A549 (cell line): ENCODE data around the gene PLA2G4B. TPM values are rescaled to one million over a fixed set of nuclear protein-coding genes. Genes with fewer than 3 reads are reported as not detected.

Experiments used
- ATAC-seq, 2 experiments: fragments of 200-7000 bp in 1 of 2; fragments of >200 bp in 1 of 2; cut with Nextera tagmentation in 1 of 2; cut with Tn5 transposase in 1 of 2; 3 replicates each; pipeline versions ENCODE4 v1.8.0 to v1.9.1; 2018 to 2020; ENCODE audit warnings: mild to moderate bottlenecking in 1 of 2, moderate library complexity in 1 of 2
- CTCF ChIA-PET: fragments of 300-600 bp; sonication (Branson Sonifier 250); formaldehyde crosslinking; extraction: SDS; loops from one replicate; lab custom pipeline; 2021; ENCODE audit warnings: antibody characterized with exemption, inconsistent platforms; lab: Yijun Ruan, JAX
- POLR2A ChIA-PET: fragments of 350-600 bp; formaldehyde crosslinking; extraction: SDS; loops from one replicate; lab custom pipeline; 2021; ENCODE audit warnings: antibody characterized with exemption, inconsistent platforms; lab: Yijun Ruan, JAX
- DNase-seq, 2 experiments: peaks; one replicate each; pipeline versions ENCODE4 v3.0.0 to v3.0.0-alpha.2; 2011 to 2016; ENCODE audit warnings: low read depth in 1 of 2, low spot score in 1 of 2
- FAIRE-seq: peaks from 2 replicates; lab custom pipeline; 2011; peaks lifted over from hg19 to GRCh38; lab: Jason Lieb, UNC
- H3K27ac ChIP-seq, 2 experiments: fragments of >200 bp; sonication (Bioruptor Twin); formaldehyde crosslinking; 3 replicates each; pipeline ENCODE4 v1.5.1; 2016 to 2017
- H3K4me1 ChIP-seq: fragments of >200 bp; sonication (Bioruptor Twin); formaldehyde crosslinking; 3 replicates; pipeline ENCODE4 v1.6.1; 2016
- H3K4me2 ChIP-seq: fragments of >200 bp; sonication (Bioruptor Twin); formaldehyde crosslinking; 3 replicates; pipeline ENCODE4 v1.6.1; 2016
- H3K4me3 ChIP-seq: fragments of >200 bp; sonication (Bioruptor Twin); formaldehyde crosslinking; 3 replicates; pipeline ENCODE4 v1.5.1; 2016
- H3K9me3 ChIP-seq: fragments of >200 bp; sonication (Bioruptor Twin); formaldehyde crosslinking; 3 replicates; pipeline ENCODE4 v1.6.1; 2016
- CBX2 ChIP-seq: fragments of 200-600 bp; sonication (generic); IDR thresholded peaks from 2 replicates; pipeline ENCODE4 v1.6.1; 2016; ENCODE audit warnings: low read depth, mild to moderate bottlenecking, borderline replicate concordance
- CBX8 ChIP-seq: fragments of 200-600 bp; sonication (generic); IDR thresholded peaks from 2 replicates; pipeline ENCODE4 v1.6.1; 2016
- CEBPB ChIP-seq, 2 experiments: fragments of >200 bp in 1 of 2; sonication (Bioruptor Twin) in 1 of 2; formaldehyde crosslinking in 1 of 2; IDR thresholded peaks; 2 replicates each; pipeline ENCODE4 v1.6.1; 2012 to 2016
- CHD4 ChIP-seq: fragments of 200-600 bp; sonication (generic); IDR thresholded peaks from 2 replicates; pipeline ENCODE4 v1.6.1; 2016; ENCODE audit warnings: antibody characterized with exemption, mild to moderate bottlenecking, borderline replicate concordance
- EHMT2 ChIP-seq: fragments of 200-600 bp; sonication (generic); IDR thresholded peaks from 2 replicates; pipeline ENCODE4 v1.6.1; 2016; ENCODE audit warnings: antibody characterized with exemption, low read depth, mild to moderate bottlenecking, moderate library complexity
- FOSL2 ChIP-seq, 2 experiments: fragments of 450-650 bp in 1 of 2; fragments of >200 bp in 1 of 2; sonication (Bioruptor Twin) in 1 of 2; formaldehyde crosslinking; IDR thresholded peaks; 2 replicates each; pipeline versions ENCODE4 v1.5.0 to v1.6.1; 2016 to 2020; ENCODE audit warnings: mild to moderate bottlenecking in 1 of 2, moderate library complexity in 1 of 2
- GATA3 ChIP-seq: IDR thresholded peaks from 2 replicates; pipeline ENCODE4 v1.6.1; 2012; ENCODE audit warnings: borderline replicate concordance
- HDAC2 ChIP-seq: fragments of 200-600 bp; sonication (generic); IDR thresholded peaks from 2 replicates; pipeline ENCODE4 v1.6.1; 2016
- HOXB13 ChIP-seq: fragments of 250-450 bp; sonication (Bioruptor Pico); IDR thresholded peaks from 2 replicates; pipeline ENCODE4 v1.5.0; 2020; ENCODE audit warnings: low read depth, mild to moderate bottlenecking, moderate library complexity
- HOXB5 ChIP-seq: fragments of 250-450 bp; sonication (Bioruptor Pico); IDR thresholded peaks from 2 replicates; pipeline ENCODE4 v1.5.0; 2020; ENCODE audit warnings: mild to moderate bottlenecking, moderate library complexity
- KDM5A ChIP-seq: fragments of 200-600 bp; sonication (generic); IDR thresholded peaks from 2 replicates; pipeline ENCODE4 v1.6.1; 2016; ENCODE audit warnings: antibody characterized with exemption, mild to moderate bottlenecking
- POLR2AphosphoS2 ChIP-seq: conservative IDR thresholded peaks from 2 replicates; pipeline ENCODE4 v1.6.1; 2012; ENCODE audit warnings: low read length, improper control_type of control experiment, inconsistent platforms
- RAD21 ChIP-seq, 2 experiments: fragments of >200 bp in 1 of 2; sonication (Bioruptor Twin) in 1 of 2; formaldehyde crosslinking in 1 of 2; IDR thresholded peaks in 1 of 2; conservative IDR thresholded peaks in 1 of 2; 2 replicates in 1 of 2; 3 replicates in 1 of 2; pipeline ENCODE4 v1.6.1; 2012 to 2018; ENCODE audit warnings: inconsistent platforms in 1 of 2
- RNF2 ChIP-seq: fragments of 200-600 bp; sonication (generic); IDR thresholded peaks from 2 replicates; pipeline ENCODE4 v1.6.1; 2016; ENCODE audit warnings: low read depth, mild to moderate bottlenecking, antibody characterized with exemption, moderate library complexity, borderline replicate concordance
- SREBF2 ChIP-seq: fragments of 450-650 bp; IDR thresholded peaks from 2 replicates; pipeline ENCODE4 v1.6.1; 2014; ENCODE audit warnings: mild to moderate bottlenecking, moderate library complexity
- TFCP2L1 ChIP-seq: fragments of 250-450 bp; sonication (Bioruptor Pico); IDR thresholded peaks from 2 replicates; pipeline ENCODE4 v1.5.0; 2021; ENCODE audit warnings: mild to moderate bottlenecking
- ZC3H11A ChIP-seq: fragments of 450-650 bp; IDR thresholded peaks from 2 replicates; pipeline ENCODE4 v1.6.1; 2014; ENCODE audit warnings: antibody characterized with exemption, mild to moderate bottlenecking
- ZSCAN20 ChIP-seq: fragments of 250-450 bp; sonication (Bioruptor Pico); IDR thresholded peaks from 2 replicates; pipeline ENCODE4 v1.8.0; 2022; ENCODE audit warnings: mild to moderate bottlenecking, moderate library complexity
- WGBS: methylation state at CpG from one replicate; pipeline ENCODE4 v1.1.6; 2017; ENCODE audit errors: missing lambda C conversion rate; 5-methylcytosine and 5-hydroxymethylcytosine counted together
- polyA plus RNA-seq, 4 experiments: library from polyadenylated mRNA; depleted of rRNA in 3 of 4; stranded (reverse); fragments of >200 nt; fragmentation: RNase III in 1 of 4; extraction: RNeasy Plus Mini Kit Qiagen cat#74134 plus additional on column Dnase treatment in 1 of 4; gene quantifications; 2 replicates in 3 of 4; 3 replicates in 1 of 4; pipeline ENCODE4 v1.2.3, GENCODE V29; 2011 to 2017
- TF ChIP-seq, protein P1 (sequence below): IDR thresholded peaks from 2 replicates; pipeline ENCODE4 v1.6.1; 2012
- TF ChIP-seq, protein P2 (sequence below): IDR thresholded peaks from 2 replicates; pipeline ENCODE4 v1.6.1; 2012; ENCODE audit warnings: low read depth, borderline replicate concordance
- TF ChIP-seq, protein P3 (sequence below): fragments of 250-450 bp; sonication (Bioruptor Pico); IDR thresholded peaks from 2 replicates; pipeline ENCODE4 v1.5.0; 2021; ENCODE audit warnings: mild to moderate bottlenecking, moderate library complexity, borderline replicate concordance

The PLA2G4B gene
- polyA plus RNA-seq, 2 of the 4 experiments (the other 2 are of a cell fraction), result 2.2 to 2.6 TPM

DNA sequence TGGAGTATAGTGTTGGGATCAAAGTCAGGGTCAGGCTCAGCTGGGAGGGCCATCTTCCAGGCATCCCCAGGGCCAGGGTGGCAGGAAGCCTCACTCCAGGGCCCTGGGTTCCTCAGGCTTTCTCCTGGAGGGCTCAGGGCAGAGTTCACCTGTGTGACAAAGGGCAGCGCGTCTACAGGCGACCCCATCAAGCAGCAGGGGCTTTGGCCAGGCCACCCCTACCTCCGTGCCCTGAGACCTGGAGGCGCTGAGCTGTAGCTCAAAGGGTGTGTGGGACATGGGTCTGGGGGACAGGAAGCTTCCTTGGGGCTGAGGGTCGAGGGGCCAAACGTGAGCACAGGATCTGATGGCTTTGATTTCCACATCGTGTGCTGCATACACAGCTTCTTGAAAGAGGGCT, 42.4 kb downstream of the PLA2G4B start:
- Histone ChIP-seq H3K4me3 (no peak overlapping the region), H3K4me1 (no peaks in the 10 kb centered on the region), H3K4me2 (no peak overlapping the region), H3K9me3 (no peaks in the 10 kb centered on the region)
- WGBS, result 68% methylated on average over 7 of the region's 8 CpGs
- CTCF ChIA-PET, result interaction anchor here (1.4 kb wide), 1 partner anchor 70 kb away, joined by 4 read pairs; no protein-coding TSS in a partner anchor
- FAIRE-seq (no peak), DNase-seq (no peak)
- no peak for TF ChIP-seq CBX2
- TF ChIP-seq, protein P1, sequence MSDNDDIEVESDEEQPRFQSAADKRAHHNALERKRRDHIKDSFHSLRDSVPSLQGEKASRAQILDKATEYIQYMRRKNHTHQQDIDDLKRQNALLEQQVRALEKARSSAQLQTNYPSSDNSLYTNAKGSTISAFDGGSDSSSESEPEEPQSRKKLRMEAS, result no peak
- TF ChIP-seq, all 56 proteins: peak for 0
- no peak for ATAC-seq
- H3K27ac ChIP-seq, result no peak overlapping the region
- POLR2A ChIA-PET, result no interaction called here

DNA sequence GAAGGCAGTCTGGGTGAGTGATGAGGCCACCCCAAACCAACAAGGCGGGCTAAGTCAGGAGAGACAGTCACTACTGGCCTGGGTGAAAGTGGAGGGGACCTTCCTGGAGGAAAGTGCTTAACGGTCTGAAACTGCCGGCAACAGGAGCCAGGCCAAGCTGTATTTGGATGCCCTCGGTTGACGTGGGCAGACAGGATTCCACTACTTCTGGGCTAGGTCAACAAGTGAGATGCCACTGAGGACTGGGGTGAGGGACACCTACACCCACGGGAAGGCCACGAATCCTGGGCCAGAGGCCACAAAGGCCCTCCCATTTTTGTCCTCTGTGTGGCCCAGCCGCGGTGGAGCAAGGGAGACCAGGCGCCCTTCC, 42.9 kb downstream of the PLA2G4B start:
- FAIRE-seq (no peak), ATAC-seq (no peak), DNase-seq (no peak)
- H3K4me2 ChIP-seq, result no peak overlapping the region
- H3K27ac ChIP-seq, result no peak overlapping the region
- H3K9me3 ChIP-seq, result no peaks in the 10 kb centered on the region
- 79% methylated on average over 8 of the region's 10 CpGs for WGBS
- TF ChIP-seq ZC3H11A (no peak), RNF2 (no peak), FOSL2 (IDR thresholded peaks at IDR 0.05) (no peak), FOSL2 (CRISPR knock-in tag; IDR thresholded peaks at IDR 0.05) (no peak), GATA3 (no peak), EHMT2 (no peak), CBX2 (no peak), CEBPB (IDR thresholded peaks at IDR 0.05) (no peak), HOXB13 (CRISPR knock-in tag) (no peak)
- TF ChIP-seq, protein P2, sequence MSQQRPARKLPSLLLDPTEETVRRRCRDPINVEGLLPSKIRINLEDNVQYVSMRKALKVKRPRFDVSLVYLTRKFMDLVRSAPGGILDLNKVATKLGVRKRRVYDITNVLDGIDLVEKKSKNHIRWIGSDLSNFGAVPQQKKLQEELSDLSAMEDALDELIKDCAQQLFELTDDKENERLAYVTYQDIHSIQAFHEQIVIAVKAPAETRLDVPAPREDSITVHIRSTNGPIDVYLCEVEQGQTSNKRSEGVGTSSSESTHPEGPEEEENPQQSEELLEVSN, result no peak
- H3K4me1 ChIP-seq, result no peaks in the 10 kb centered on the region
- no peak overlapping the region for H3K4me3 ChIP-seq
- CTCF ChIA-PET, result interaction anchor here (0.6 to 1.4 kb wide), 2 partner anchors 70 to 421 kb away, joined by 3 to 4 read pairs; no protein-coding TSS in a partner anchor
- POLR2A ChIA-PET, result no interaction called here

DNA sequence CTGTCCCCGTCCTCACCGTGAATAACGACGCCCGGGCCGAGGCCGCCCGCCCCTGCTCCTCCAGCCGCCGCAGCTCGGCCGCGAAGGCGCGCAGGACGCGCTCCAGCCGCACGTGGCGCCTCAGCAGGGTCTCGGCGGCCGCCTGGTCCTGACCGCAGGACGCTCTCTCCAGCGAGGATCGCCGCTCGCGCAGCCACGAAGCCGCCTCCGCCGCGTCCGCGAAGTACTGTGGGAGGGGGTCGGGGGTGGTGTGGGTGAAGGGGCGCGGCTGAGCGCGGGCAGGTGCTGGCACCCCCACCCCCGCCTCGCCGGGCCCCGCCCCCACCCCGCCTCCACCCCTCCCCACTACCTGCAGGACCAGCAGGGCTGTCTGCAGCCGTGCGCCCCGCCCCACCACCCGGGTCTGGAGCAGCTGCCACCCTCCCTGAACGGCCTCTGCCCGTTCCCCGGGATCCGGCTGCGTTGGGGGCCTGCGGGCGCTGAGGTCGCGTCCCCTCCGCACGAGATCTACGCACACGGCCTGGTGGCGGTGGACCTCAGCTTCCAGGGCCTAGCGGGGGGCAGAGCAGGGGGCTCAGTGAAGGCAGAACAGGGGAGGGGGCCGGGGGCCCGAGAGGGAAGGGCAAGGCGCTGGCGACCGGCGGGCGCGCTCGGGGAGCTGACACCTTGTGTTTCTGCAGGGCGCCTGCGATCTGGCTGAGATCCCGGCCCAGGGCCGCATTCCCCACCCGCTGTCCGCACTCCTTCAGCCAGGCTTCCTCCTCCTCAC, 43.5 kb downstream of the PLA2G4B start:
- CTCF ChIA-PET, result interaction anchor here (0.6 to 1.6 kb wide), 3 partner anchors 23 to 422 kb away, joined by 3 to 5 read pairs (median 4); no protein-coding TSS in a partner anchor
- no peak overlapping the region for H3K27ac ChIP-seq
- no peaks in the 10 kb centered on the region for H3K9me3 ChIP-seq
- H3K4me3 ChIP-seq, result no peak overlapping the region
- ATAC-seq (no peak), DNase-seq (no peak)
- H3K4me1 ChIP-seq, result no peaks in the 10 kb centered on the region
- WGBS, result 87% methylated on average over 12 of the region's 81 CpGs
- POLR2A ChIA-PET, result no interaction called here
- no peak overlapping the region for H3K4me2 ChIP-seq
- TF ChIP-seq FOSL2 (IDR thresholded peaks at IDR 0.05) (no peak), FOSL2 (CRISPR knock-in tag; IDR thresholded peaks at IDR 0.05) (no peak), SREBF2 (no peak), CHD4 (no peak), HOXB5 (CRISPR knock-in tag) (no peak), ZSCAN20 (CRISPR knock-in tag) (no peak), CBX2 (no peak), CBX8 (no peak), EHMT2 (no peak), RAD21 (conservative IDR thresholded peaks at IDR 0.05 in 1 of 2, IDR thresholded peaks at IDR 0.05 in 1 of 2) (no peak), TFCP2L1 (CRISPR knock-in tag) (no peak), POLR2AphosphoS2 (no peak), KDM5A (no peak), HDAC2 (no peak)
- TF ChIP-seq, protein P3, sequence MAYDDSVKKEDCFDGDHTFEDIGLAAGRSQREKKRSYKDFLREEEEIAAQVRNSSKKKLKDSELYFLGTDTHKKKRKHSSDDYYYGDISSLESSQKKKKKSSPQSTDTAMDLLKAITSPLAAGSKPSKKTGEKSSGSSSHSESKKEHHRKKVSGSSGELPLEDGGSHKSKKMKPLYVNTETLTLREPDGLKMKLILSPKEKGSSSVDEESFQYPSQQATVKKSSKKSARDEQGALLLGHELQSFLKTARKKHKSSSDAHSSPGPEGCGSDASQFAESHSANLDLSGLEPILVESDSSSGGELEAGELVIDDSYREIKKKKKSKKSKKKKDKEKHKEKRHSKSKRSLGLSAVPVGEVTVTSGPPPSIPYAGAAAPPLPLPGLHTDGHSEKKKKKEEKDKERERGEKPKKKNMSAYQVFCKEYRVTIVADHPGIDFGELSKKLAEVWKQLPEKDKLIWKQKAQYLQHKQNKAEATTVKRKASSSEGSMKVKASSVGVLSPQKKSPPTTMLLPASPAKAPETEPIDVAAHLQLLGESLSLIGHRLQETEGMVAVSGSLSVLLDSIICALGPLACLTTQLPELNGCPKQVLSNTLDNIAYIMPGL (CRISPR knock-in tag), result no peak
- TF ChIP-seq, protein P1, result no peak
- TF ChIP-seq, all 56 proteins: peak for 0
- FAIRE-seq, result no peak
